IPS-18c (cell line): Measurements from ENCODE around the gene COX4I1.
A peak's percentile ranks its signal among the peaks of the same experiment; 100 is the strongest.
"Not testable (repeated sequence)": the region's sequence is repeated elsewhere in the genome, so short reads cannot be mapped to it uniquely, and the experiment has no call there.

Source experiments
- H3K4me3 ChIP-seq: 2 replicates; pipeline ENCODE4 v1.7.0; 2013; ENCODE audit warnings: low read depth, mild to moderate bottlenecking, low read length, moderate library complexity; ENCODE audit not compliant: insufficient read depth
- H3K9me3 ChIP-seq: one replicate; pipeline ENCODE4 v1.6.1; 2013; ENCODE audit warnings: mild to moderate bottlenecking, low read length, moderate library complexity; ENCODE audit not compliant: control insufficient read depth, insufficient read depth

COX4I1 gene

GRCh38 chr16:85788819-85789218 lies 10.7 kb upstream of the COX4I1 start:
- no peaks in the 10 kb centered on the region for H3K9me3 ChIP-seq
- no peak overlapping the region for H3K4me3 ChIP-seq

- H3K4me3 ChIP-seq: no peak overlapping the region
- no peaks in the 10 kb centered on the region for H3K9me3 ChIP-seq
Observed at GRCh38 chr16:85789773-85790172, 9.7 kb upstream of the COX4I1 start.

GRCh38 chr16:85793662-85794298 lies 5.7 kb upstream of the COX4I1 start:
- no peak overlapping the region for H3K4me3 ChIP-seq
- no peaks in the 10 kb centered on the region for H3K9me3 ChIP-seq

- Histone ChIP-seq H3K4me3 (no peak overlapping the region), H3K9me3 (no peaks in the 10 kb centered on the region)
Observed at GRCh38 chr16:85794696-85795095, 4.8 kb upstream of the COX4I1 start.

- Histone ChIP-seq H3K9me3 (no peaks in the 10 kb centered on the region), H3K4me3 (no peak overlapping the region)
Observed at GRCh38 chr16:85796152-85796551, 3.3 kb upstream of the COX4I1 start.

- no peak overlapping the region for H3K4me3 ChIP-seq
- no peaks in the 10 kb centered on the region for H3K9me3 ChIP-seq
Observed at GRCh38 chr16:85796599-85796998, 2.9 kb upstream of the COX4I1 start.

- Histone ChIP-seq H3K9me3 (no peaks in the 10 kb centered on the region), H3K4me3 (peak overlapping the region; percentile 94)
Observed at GRCh38 chr16:85798283-85798776, 1.2 kb upstream of the COX4I1 start.

- no peaks in the 10 kb centered on the region for H3K9me3 ChIP-seq
- peak overlapping the region; percentile 94 for H3K4me3 ChIP-seq
Observed at GRCh38 chr16:85798901-85799496, 496 bp upstream of the COX4I1 start.

GRCh38 chr16:85800321-85800669 lies 800 bp downstream of the COX4I1 start:
- H3K4me3 ChIP-seq: peak overlapping the region; percentile 94
- H3K9me3 ChIP-seq: no peaks in the 10 kb centered on the region

- no peaks in the 10 kb centered on the region for H3K9me3 ChIP-seq
- H3K4me3 ChIP-seq: no peak overlapping the region
Observed at GRCh38 chr16:85803570-85803969, 4.1 kb downstream of the COX4I1 start.

GRCh38 chr16:85805442-85806045 lies 6.0 kb downstream of the COX4I1 start:
- no peaks in the 10 kb centered on the region for H3K9me3 ChIP-seq
- H3K4me3 ChIP-seq: no peak overlapping the region

GRCh38 chr16:85806539-85806938 lies 7.0 kb downstream of the COX4I1 start:
- Histone ChIP-seq H3K4me3 (no peak overlapping the region), H3K9me3 (no peaks in the 10 kb centered on the region)

GRCh38 chr16:85807340-85807739 lies 7.8 kb downstream of the COX4I1 start:
- not testable (repeated sequence) for H3K9me3 ChIP-seq, H3K4me3 ChIP-seq

GRCh38 chr16:85808104-85808503 lies 8.6 kb downstream of the COX4I1 start:
- H3K4me3 ChIP-seq, H3K9me3 ChIP-seq: not testable (repeated sequence)

GRCh38 chr16:85808926-85809325 lies 9.4 kb downstream of the COX4I1 start:
- Histone ChIP-seq H3K4me3 (no peak overlapping the region), H3K9me3 (no peaks in the 10 kb centered on the region)

- Histone ChIP-seq H3K9me3 (no peaks in the 10 kb centered on the region), H3K4me3 (no peak overlapping the region)
Observed at GRCh38 chr16:85809645-85810044, 10.2 kb downstream of the COX4I1 start.

GRCh38 chr16:85810097-85810741 lies 10.7 kb downstream of the COX4I1 start:
- H3K4me3 ChIP-seq: no peak overlapping the region
- H3K9me3 ChIP-seq: no peaks in the 10 kb centered on the region

- Histone ChIP-seq H3K4me3 (no peak overlapping the region), H3K9me3 (no peaks in the 10 kb centered on the region)
Observed at GRCh38 chr16:85810742-85811115, 11.2 kb downstream of the COX4I1 start.
